Fibroblast of skin of back (primary cell): Measurements from ENCODE around the gene NDUFB7.

Experiments
- DNase-seq: peaks from one replicate; pipeline ENCODE4 v3.0.0-alpha.2; 2013

The NDUFB7 gene

DNA sequence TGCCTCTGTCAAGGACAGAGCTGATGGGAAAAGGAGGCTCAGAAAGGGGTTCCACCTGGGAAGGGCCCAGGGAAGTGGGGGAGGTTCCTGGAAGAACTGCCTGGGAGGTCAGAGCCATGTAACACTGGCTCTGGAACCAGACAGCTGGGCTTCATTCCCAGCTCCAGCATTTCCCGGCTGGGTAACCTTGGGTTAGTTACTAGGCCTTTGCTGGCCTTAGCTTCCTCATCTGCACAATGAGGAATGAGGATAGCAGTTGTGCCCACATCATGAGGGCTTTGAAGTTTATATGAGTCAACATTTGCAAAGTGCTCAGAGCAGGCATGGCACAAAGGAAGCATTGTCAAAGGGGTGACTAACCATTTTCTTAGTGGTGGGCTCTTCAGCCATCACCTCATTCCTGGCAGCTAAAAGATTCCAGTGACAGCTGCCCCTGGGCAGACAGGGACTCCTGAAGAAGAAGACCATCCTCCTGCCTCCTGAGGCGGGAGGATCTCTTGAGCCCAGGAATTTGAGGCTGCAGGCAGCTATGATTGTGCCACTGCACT is 51.9 kb downstream of the NDUFB7 start:
- DNase-seq = no peak

GRCh38 chr19:14519245-14519859 is 52.5 kb downstream of the NDUFB7 start:
- no peak for DNase-seq

DNA sequence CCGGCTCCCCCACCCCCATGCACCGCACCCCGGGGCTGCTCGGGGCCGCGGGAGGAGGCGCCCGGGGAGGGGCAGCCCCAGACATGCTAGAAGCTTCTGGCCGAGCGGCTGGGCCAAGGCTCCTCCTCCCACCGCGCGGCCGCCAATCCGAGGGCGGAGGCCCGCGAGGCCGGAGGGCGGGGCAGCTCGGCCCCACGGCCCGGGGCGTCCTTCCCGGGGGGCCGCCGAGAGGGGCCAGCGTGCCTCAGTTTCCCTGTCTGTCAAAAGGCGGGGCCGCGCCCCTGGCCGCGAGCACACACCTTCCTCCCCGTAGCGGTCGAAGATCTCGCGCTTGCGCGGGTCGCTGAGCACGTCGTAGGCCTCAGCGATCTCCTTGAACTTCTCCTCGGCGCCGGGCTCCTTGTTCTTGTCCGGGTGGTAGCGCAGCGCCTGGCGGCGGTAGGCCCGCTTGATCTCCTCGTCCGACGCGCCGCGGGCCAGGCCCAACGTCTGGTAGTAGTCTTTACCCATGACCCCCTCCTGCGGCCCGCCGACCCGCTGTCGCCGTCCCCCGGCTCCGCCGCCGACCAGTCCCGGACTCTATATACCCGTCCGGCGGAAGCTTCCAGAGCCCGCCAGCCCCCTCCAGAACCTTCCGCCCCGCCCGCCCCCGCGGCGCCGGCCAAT is 53.9 kb downstream of the NDUFB7 start, which contains the start of gene DNAJB1:
TSS of gene DNAJB1 (minus strand) at position 558 of the 666 bp plus-strand sequence. CDS start at position 510, 48 bp downstream.
- peak; percentile 79 for DNase-seq

- DNase-seq = no peak
Measured at GRCh38 chr19:14517446-14517839, 54.4 kb downstream of the NDUFB7 start.

DNA sequence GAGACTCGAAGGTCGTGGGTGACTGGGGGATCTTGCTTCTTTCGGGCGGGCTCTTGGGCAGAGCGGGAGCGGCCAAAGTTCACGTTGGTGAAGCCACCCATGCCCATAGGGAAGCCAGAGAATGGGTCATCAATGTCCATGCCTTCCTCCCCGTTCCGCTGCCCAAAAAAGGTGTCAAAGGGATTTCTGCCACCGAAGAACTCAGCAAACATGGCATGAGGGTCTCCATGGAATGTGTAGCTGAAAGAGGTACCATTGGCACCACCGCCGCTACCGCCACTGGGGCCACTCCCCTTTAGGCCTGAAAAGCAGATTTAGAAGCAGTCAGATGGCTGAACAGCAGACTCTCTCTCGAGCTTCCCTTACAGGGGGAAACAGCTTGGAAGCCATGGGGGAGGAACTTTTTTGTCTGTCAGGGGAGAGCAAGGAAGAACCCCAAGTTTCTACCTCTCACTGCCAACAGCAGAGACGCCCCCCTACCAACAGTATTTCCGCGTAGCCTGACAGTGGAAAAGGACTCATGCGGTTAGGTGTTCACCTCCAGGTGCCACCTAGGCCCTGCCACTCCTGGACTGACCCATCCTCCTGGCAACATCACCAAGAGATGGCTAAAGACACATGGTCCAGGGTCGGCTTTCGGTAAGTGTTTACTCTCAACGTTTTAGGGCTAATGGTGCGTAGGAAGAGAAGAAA is 55.0 kb downstream of the NDUFB7 start:
- DNase-seq = no peak
